ENCODE results near the gene RABEP1. TPM values are rescaled to one million over a fixed set of nuclear protein-coding genes. Genes with fewer than 3 reads are reported as not detected.

Gene RABEP1
- total RNA-seq, 1 donor from 2014 or later = 50.0 TPM

DNA sequence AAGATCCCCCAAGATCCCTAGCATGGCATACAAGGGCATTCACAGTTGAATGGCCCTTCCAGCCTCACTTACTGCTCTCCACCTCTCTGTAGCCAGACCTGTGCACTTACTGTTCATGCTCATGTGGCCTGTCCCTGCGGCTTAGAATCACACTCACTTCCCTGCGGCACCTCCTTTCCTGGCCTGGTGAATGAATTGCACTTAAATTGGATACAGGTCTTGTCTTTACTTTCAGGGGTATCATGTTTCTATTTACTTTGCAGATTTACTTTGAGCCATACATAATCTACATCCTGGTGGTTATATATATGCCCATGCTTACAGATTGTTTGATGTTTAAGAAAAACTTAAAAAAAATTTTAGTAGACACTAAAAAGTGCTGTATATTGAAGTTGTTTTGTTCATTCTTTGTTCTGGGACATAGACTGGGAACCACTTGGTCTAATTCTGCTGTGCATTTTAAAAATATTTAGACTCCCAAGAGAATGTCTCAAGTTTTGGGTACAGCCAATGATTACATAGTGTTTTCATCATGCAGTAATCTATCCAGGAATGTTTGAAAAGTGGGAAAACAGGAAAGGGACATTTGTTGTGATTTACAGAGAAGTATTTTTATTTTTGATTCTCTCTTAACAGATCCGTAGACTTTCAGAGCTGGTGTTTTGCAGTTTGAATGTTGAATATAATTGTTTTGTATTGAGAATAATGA is 73.5 kb downstream of the RABEP1 start:
- TF ChIP-seq EZH2phosphoT487 (IDR thresholded peaks at IDR 0.05) = no peak
- TF ChIP-seq, protein P1, sequence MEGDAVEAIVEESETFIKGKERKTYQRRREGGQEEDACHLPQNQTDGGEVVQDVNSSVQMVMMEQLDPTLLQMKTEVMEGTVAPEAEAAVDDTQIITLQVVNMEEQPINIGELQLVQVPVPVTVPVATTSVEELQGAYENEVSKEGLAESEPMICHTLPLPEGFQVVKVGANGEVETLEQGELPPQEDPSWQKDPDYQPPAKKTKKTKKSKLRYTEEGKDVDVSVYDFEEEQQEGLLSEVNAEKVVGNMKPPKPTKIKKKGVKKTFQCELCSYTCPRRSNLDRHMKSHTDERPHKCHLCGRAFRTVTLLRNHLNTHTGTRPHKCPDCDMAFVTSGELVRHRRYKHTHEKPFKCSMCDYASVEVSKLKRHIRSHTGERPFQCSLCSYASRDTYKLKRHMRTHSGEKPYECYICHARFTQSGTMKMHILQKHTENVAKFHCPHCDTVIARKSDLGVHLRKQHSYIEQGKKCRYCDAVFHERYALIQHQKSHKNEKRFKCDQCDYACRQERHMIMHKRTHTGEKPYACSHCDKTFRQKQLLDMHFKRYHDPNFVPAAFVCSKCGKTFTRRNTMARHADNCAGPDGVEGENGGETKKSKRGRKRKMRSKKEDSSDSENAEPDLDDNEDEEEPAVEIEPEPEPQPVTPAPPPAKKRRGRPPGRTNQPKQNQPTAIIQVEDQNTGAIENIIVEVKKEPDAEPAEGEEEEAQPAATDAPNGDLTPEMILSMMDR (IDR thresholded peaks at IDR 0.05) = no peak
- TF ChIP-seq EZH2 (IDR thresholded peaks at IDR 0.05) = no peak
- Mint-ChIP-seq H3K4me3 (no peak overlapping the region), H3K27ac (no peak overlapping the region), H3K9me3 (no peaks in the 10 kb centered on the region), H3K27me3 (ENCODE audit: insufficient read depth, low read depth) (no peaks in the 10 kb centered on the region), H3K36me3 (peaks cover 21% of the 10 kb centered on the region), H3K4me1 (no peaks in the 10 kb centered on the region)
- no peak overlapping the region for H3K4me2 ChIP-seq
- no peaks in the 10 kb centered on the region for H3K9me3 ChIP-seq (ENCODE audit: low read depth)
- H3F3A ChIP-seq (ENCODE audit: low read depth) = peaks cover under 1% of the 10 kb centered on the region
- DNase-seq (ENCODE audit: low spot score) = no peak
- H3K36me3 ChIP-seq = peaks cover 14% of the 10 kb centered on the region
- no peaks in the 10 kb centered on the region for H4K20me1 ChIP-seq (ENCODE audit: low read depth)
- no peak overlapping the region for H3K4me3 ChIP-seq
- H3K9ac ChIP-seq = no peak overlapping the region
- H3K4me1 ChIP-seq = no peaks in the 10 kb centered on the region
- H3K79me2 ChIP-seq (ENCODE audit: low read depth) = no peaks in the 10 kb centered on the region
- H3K27ac ChIP-seq = no peak overlapping the region
- H3K27me3 ChIP-seq = no peaks in the 10 kb centered on the region
- H2AFZ ChIP-seq (replicated peaks) = no peak overlapping the region

DNA sequence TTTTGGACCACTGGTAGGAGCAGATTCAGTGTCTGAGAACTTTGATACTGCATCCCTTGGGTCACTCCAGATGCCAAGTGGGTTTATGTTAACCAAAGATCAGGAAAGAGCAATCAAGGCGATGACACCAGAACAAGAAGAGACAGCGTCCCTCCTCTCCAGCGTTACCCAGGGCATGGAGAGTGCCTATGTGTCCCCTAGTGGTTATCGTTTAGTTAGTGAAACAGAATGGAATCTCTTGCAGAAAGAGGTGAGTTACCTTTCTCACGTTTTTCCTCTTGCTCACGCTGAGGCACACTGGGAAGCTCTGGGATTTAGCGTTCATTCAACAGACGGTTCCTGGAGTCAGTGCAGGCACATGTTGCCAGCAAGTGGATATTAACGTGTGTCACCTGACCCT is 79.3 kb downstream of the RABEP1 start:
- Mint-ChIP-seq H3K4me1 (no peaks in the 10 kb centered on the region), H3K9me3 (no peaks in the 10 kb centered on the region), H3K4me3 (no peak overlapping the region), H3K27ac (no peak overlapping the region), H3K36me3 (peaks cover 23% of the 10 kb centered on the region), H3K27me3 (ENCODE audit: insufficient read depth, low read depth) (no peaks in the 10 kb centered on the region)
- Histone ChIP-seq H2AFZ (replicated peaks) (no peak overlapping the region), H3K9me3 (ENCODE audit: low read depth) (no peaks in the 10 kb centered on the region), H4K20me1 (ENCODE audit: low read depth) (no peaks in the 10 kb centered on the region), H3K9ac (no peak overlapping the region), H3K79me2 (ENCODE audit: low read depth) (no peaks in the 10 kb centered on the region), H3K36me3 (peaks cover 14% of the 10 kb centered on the region), H3K4me2 (no peak overlapping the region), H3K27ac (no peak overlapping the region), H3K4me3 (no peak overlapping the region), H3F3A (ENCODE audit: low read depth) (peaks cover 2% of the 10 kb centered on the region), H3K27me3 (no peaks in the 10 kb centered on the region), H3K4me1 (no peaks in the 10 kb centered on the region)
- TF ChIP-seq EZH2 (IDR thresholded peaks at IDR 0.05) (no peak), EZH2phosphoT487 (IDR thresholded peaks at IDR 0.05) (no peak)
- TF ChIP-seq, protein P1 (IDR thresholded peaks at IDR 0.05) = no peak
- DNase-seq (ENCODE audit: low spot score) = no peak

DNA sequence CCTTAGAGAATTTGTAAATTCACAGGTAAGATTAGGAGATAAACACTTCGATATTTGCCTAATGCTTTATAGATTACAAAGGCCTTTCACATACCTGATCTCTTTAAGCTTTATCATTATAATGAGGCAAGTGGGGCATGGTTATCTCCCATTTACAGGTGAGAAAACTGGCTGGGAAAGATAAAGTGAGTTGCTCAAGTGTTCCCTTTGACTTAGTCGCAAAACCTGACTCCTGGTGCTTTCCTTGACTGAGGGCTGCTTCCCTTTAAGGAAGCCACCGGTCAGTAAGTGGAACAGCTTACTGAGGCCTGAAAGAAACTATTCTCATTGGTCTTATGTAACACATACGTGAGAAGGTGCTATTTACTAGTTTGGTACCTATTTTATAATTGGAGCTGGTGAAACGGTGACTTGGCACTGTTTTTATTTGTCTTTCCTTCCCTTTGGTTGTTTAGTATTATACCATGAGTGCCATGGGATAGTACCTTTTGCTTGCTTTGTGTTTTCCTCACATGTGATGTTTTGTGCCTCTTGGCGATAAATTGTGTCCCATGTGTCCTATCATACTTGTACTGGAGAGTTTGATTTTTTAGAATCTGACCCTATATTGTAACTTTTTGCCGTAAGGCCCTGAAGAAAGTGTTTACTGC is 80.2 kb downstream of the RABEP1 start:
- Mint-ChIP-seq H3K4me1 (no peaks in the 10 kb centered on the region), H3K4me3 (no peak overlapping the region), H3K27me3 (ENCODE audit: insufficient read depth, low read depth) (no peaks in the 10 kb centered on the region), H3K9me3 (no peaks in the 10 kb centered on the region), H3K27ac (no peak overlapping the region), H3K36me3 (peaks cover 23% of the 10 kb centered on the region)
- H3F3A ChIP-seq (ENCODE audit: low read depth) = peaks cover 2% of the 10 kb centered on the region
- no peak overlapping the region for H3K27ac ChIP-seq
- H3K79me2 ChIP-seq (ENCODE audit: low read depth) = no peaks in the 10 kb centered on the region
- H3K27me3 ChIP-seq = no peaks in the 10 kb centered on the region
- H4K20me1 ChIP-seq (ENCODE audit: low read depth) = no peaks in the 10 kb centered on the region
- H3K9ac ChIP-seq = no peak overlapping the region
- no peak overlapping the region for H3K4me2 ChIP-seq
- H3K4me3 ChIP-seq = no peak overlapping the region
- TF ChIP-seq EZH2phosphoT487 (IDR thresholded peaks at IDR 0.05) = no peak
- no peak overlapping the region for H2AFZ ChIP-seq (replicated peaks)
- no peaks in the 10 kb centered on the region for H3K9me3 ChIP-seq (ENCODE audit: low read depth)
- no peak for DNase-seq (ENCODE audit: low spot score)
- no peaks in the 10 kb centered on the region for H3K4me1 ChIP-seq
- peaks cover 14% of the 10 kb centered on the region for H3K36me3 ChIP-seq

DNA sequence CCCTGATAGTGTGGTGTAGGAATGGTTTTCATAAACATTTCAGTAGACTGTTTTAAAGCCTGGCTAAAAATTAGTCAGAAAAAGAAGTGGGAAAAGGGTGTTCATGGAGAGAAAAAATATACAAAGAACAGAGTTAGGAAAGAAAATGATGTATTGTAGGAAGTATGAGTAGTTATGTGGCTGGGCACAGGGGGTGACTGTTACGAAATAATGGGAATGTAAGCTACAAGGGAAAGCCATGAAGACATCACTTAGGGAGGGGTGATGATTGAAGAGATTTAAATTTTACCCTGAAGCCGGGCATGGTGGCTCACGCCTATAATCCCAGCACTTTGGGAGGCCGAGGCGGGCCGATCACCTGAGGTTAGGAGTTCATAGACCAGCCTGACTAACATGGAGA is 82.1 kb downstream of the RABEP1 start:
- Mint-ChIP-seq H3K9me3 (no peaks in the 10 kb centered on the region), H3K36me3 (peaks cover 27% of the 10 kb centered on the region), H3K27me3 (ENCODE audit: insufficient read depth, low read depth) (no peaks in the 10 kb centered on the region), H3K4me3 (no peak overlapping the region), H3K4me1 (no peaks in the 10 kb centered on the region), H3K27ac (no peak overlapping the region)
- Histone ChIP-seq H3K9ac (no peak overlapping the region), H3K27me3 (no peaks in the 10 kb centered on the region), H3K4me1 (no peaks in the 10 kb centered on the region), H3K79me2 (ENCODE audit: low read depth) (no peaks in the 10 kb centered on the region), H3K36me3 (peaks cover 15% of the 10 kb centered on the region), H3K27ac (no peak overlapping the region), H4K20me1 (ENCODE audit: low read depth) (no peaks in the 10 kb centered on the region), H3K4me3 (no peak overlapping the region), H2AFZ (replicated peaks) (no peak overlapping the region), H3K4me2 (no peak overlapping the region), H3F3A (ENCODE audit: low read depth) (peaks cover 2% of the 10 kb centered on the region), H3K9me3 (ENCODE audit: low read depth) (no peaks in the 10 kb centered on the region)
- DNase-seq (ENCODE audit: low spot score) = no peak
- TF ChIP-seq EZH2 (IDR thresholded peaks at IDR 0.05) = no peak
- TF ChIP-seq EZH2phosphoT487 (IDR thresholded peaks at IDR 0.05) = no peak
- TF ChIP-seq, protein P1 (IDR thresholded peaks at IDR 0.05) = no peak

All from neural progenitor cell (in vitro differentiated cells).